Stomach (tissue), 4 donors: Measurements from ENCODE around the gene TNFRSF8.

Experiments used
- CTCF ChIP-seq, 7 experiments: fragments of 450-650 bp in 4 of 7; fragments of 200-600 bp in 3 of 7; sonication (generic) in 3 of 7; IDR thresholded peaks; one replicate each; pipeline ENCODE4 v1.5.1; 2016 to 2019; ENCODE audit warnings: antibody characterized with exemption in 7 of 7, control low read depth in 2 of 7, mild to moderate bottlenecking in 1 of 7
- POLR2A ChIP-seq, 4 donors: fragments of 450-650 bp; IDR thresholded peaks; one replicate each; pipeline ENCODE4 v1.6.1; 2016; ENCODE audit warnings: antibody characterized with exemption in 4 of 4, control low read depth in 2 of 4, mild to moderate bottlenecking in 1 of 4, moderate library complexity in 1 of 4

- TF ChIP-seq CTCF (IDR thresholded peaks at IDR 0.05), result no peak
- no peak for TF ChIP-seq POLR2A (IDR thresholded peaks at IDR 0.05)
These were observed 5.0 kb upstream of the TNFRSF8 start for GRCh38 chr1:12057940-12058687.
